Tibial nerve (tissue), 4 donors: ENCODE data around the gene CD247. TPM values are rescaled to one million over a fixed set of nuclear protein-coding genes. Genes with fewer than 3 reads are reported as not detected.

Source experiments
- DNase-seq, 2 donors: peaks; one replicate each; pipeline ENCODE4 v3.0.0-alpha.2; 2019; ENCODE audit warnings: low spot score in 2 of 2
- H3K27ac ChIP-seq, 4 donors: fragments of 200-600 bp; sonication (generic) in 3 of 4; one replicate each; pipeline ENCODE4 v1.5.1; 2017 to 2019; ENCODE audit warnings: mild to moderate bottlenecking in 1 of 4
- H3K27me3 ChIP-seq, 2 donors: fragments of 200-600 bp; sonication (generic) in 1 of 2; one replicate each; pipeline versions ENCODE4 v1.5.1 to v1.6.0; 2017 to 2019
- H3K36me3 ChIP-seq, 3 donors: fragments of 200-600 bp; sonication (generic); one replicate each; pipeline ENCODE4 v1.5.1; 2018 to 2019
- H3K4me1 ChIP-seq, 4 donors: fragments of 200-600 bp; sonication (generic) in 3 of 4; one replicate each; pipeline ENCODE4 v1.5.1; 2017 to 2019
- H3K4me3 ChIP-seq, 4 donors: fragments of 200-600 bp; sonication (generic) in 3 of 4; one replicate each; pipeline ENCODE4 v1.5.1; 2017 to 2019; ENCODE audit warnings: mild to moderate bottlenecking in 1 of 4, moderate library complexity in 1 of 4
- H3K9me3 ChIP-seq, 4 donors: fragments of 200-600 bp; sonication (generic) in 3 of 4; one replicate each; pipeline ENCODE4 v1.5.1; 2017 to 2019
- EP300 ChIP-seq, 2 donors: sonication (generic); formaldehyde crosslinking; IDR thresholded peaks; one replicate each; pipeline ENCODE4 v1.6.1; 2017; ENCODE audit warnings: antibody characterized with exemption in 2 of 2, mild to moderate bottlenecking in 1 of 2
- POLR2A ChIP-seq, 2 donors: fragments of 450-650 bp; IDR thresholded peaks; one replicate each; pipeline ENCODE4 v1.6.1; 2017; ENCODE audit warnings: antibody characterized with exemption in 2 of 2, mild to moderate bottlenecking in 2 of 2, moderate library complexity in 2 of 2
- WGBS, 2 donors: methylation state at CpG; one replicate each; pipeline ENCODE4 v1.1.5; 2018; 5-methylcytosine and 5-hydroxymethylcytosine counted together
- total RNA-seq, 4 donors: library from RNA; depleted of rRNA; stranded (reverse); fragments of >200 nt; gene quantifications; one replicate each; pipeline ENCODE4 v1.1.0, GENCODE V29; 2016
- TF ChIP-seq, protein P1 (sequence below), 5 experiments: fragments of 200-600 bp in 3 of 5; fragments of 450-650 bp in 2 of 5; sonication (generic) in 3 of 5; IDR thresholded peaks; one replicate each; pipeline ENCODE4 v1.5.1; 2016 to 2019; ENCODE audit warnings: antibody characterized with exemption in 5 of 5, mild to moderate bottlenecking in 3 of 5, moderate library complexity in 2 of 5

The CD247 gene
- total RNA-seq, 4 donors from 2014 or later = 1.2 to 1.5 (median 1.4) TPM; not detected in 1

DNA sequence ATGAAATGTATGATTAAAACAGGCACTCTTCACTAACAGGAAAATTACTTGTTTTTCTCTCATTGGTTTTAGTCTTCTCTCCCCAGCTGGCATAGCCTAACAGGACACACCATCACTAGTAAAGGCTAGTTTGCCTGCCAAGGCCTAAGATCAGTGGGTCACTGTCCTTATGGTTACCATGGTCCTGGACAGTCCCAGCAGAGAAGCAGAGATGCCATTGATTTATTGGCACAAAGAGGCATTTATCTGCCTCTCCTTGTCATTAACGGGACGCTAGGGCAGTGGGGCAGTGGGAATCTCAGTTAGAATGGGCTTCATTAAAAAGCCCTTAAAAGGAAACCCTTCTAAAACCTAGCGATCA is 13.9 kb downstream of the CD247 start:
- 54 to 62% methylated on average over 3 of the region's 3 CpGs for WGBS, 2 donors
- Histone ChIP-seq H3K4me3 (no peak overlapping the region), H3K9me3 (no peaks in the 10 kb centered on the region), H3K27ac (no peak overlapping the region), H3K4me1 (peaks cover 0 to 2% (median 0%) of the 10 kb centered on the region in 4 donors), H3K27me3 (no peaks in the 10 kb centered on the region), H3K36me3 (no peaks in the 10 kb centered on the region)
- DNase-seq = no peak
- TF ChIP-seq EP300 (IDR thresholded peaks at IDR 0.05) = no peak
- no peak for TF ChIP-seq POLR2A (IDR thresholded peaks at IDR 0.05)
- TF ChIP-seq, protein P1, sequence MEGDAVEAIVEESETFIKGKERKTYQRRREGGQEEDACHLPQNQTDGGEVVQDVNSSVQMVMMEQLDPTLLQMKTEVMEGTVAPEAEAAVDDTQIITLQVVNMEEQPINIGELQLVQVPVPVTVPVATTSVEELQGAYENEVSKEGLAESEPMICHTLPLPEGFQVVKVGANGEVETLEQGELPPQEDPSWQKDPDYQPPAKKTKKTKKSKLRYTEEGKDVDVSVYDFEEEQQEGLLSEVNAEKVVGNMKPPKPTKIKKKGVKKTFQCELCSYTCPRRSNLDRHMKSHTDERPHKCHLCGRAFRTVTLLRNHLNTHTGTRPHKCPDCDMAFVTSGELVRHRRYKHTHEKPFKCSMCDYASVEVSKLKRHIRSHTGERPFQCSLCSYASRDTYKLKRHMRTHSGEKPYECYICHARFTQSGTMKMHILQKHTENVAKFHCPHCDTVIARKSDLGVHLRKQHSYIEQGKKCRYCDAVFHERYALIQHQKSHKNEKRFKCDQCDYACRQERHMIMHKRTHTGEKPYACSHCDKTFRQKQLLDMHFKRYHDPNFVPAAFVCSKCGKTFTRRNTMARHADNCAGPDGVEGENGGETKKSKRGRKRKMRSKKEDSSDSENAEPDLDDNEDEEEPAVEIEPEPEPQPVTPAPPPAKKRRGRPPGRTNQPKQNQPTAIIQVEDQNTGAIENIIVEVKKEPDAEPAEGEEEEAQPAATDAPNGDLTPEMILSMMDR (IDR thresholded peaks at IDR 0.05) = no peak

DNA sequence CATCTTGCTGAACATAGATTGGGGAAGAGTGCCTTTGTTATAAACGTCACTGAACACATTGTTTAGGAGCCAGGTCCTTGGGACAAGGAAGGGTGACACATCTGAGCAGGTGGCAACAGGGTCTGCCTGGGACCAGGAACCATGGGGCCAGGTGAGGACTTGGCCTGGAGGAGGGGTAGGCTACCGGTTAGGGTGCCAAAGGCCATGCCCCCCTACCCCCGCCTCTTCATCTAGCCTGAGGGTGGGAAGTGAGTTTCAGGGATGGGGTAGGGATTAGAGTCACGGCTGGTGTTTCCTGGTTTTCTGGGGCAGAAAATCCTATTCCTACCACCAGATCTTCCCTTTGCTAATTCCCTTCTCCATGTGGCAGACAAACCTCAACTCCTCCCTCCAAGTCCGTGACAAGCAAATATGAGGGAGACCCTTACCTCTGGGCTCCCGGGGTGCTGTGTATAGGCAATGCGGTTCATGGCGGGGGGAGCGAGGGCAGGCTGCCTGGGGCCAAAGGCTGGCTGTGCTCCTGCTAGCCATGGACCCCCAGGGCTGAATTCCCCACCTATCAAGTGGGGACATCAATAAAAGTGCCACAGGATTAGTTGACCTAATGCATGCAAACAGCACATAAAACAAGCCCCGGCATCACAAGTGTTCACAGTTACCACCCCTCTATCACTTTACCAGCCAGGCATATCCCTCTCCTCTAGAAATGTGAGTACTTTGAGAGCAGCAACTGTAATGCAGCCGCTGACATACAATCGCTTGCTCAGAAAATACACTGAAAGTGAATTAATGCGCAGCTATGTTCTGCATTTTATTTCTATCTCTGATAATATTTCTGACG is 14.5 kb downstream of the CD247 start:
- Histone ChIP-seq H3K36me3 (no peaks in the 10 kb centered on the region), H3K4me3 (no peak overlapping the region), H3K27me3 (no peaks in the 10 kb centered on the region), H3K9me3 (no peaks in the 10 kb centered on the region), H3K4me1 (peaks cover 0 to 2% (median 0%) of the 10 kb centered on the region in 4 donors), H3K27ac (no peak overlapping the region)
- no peak for DNase-seq
- WGBS, 2 donors = 61 to 65% methylated on average over 14 of the region's 14 CpGs
- TF ChIP-seq EP300 (IDR thresholded peaks at IDR 0.05) (no peak), POLR2A (IDR thresholded peaks at IDR 0.05) (no peak)
- TF ChIP-seq, protein P1 (IDR thresholded peaks at IDR 0.05) = no peak

DNA sequence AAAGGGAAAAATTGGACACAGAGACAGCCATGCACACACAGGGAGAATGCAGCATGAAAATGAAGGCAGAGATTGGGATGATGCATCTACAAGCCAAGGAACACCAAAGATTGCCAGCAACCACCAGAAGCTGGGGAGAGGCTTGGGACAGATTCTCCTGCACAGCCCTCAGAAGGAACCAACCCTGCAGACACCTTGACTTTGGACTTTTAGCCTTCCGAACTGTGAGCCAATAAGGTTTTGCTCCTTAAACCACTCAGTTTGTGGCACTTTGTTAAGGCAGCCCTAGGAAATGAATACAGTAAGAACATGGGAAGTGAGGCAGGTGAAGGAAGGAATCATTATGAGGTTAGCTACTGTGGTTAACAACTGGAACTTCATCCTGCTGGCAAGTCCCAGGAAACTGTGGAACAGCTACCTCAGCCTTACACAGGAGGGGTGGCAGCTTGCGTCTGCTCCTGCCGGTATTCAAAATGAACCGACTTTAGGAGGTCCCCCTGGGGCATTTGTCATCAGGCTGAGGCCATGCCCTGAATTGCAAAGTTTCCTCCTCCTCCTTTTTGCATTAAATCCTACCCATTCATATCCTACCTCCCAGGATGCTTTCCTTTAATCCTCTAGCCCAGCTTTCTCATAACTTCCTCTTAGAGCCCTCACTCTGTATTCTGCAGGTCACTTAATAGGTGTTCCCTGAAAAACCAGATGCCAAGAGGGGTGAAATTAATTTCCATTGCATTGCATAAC is 15.4 kb downstream of the CD247 start:
- Histone ChIP-seq H3K36me3 (no peaks in the 10 kb centered on the region), H3K27ac (no peak overlapping the region), H3K9me3 (no peaks in the 10 kb centered on the region), H3K27me3 (no peaks in the 10 kb centered on the region), H3K4me3 (no peak overlapping the region), H3K4me1 (peaks cover 0 to 2% (median 0%) of the 10 kb centered on the region in 4 donors)
- TF ChIP-seq, protein P1 (IDR thresholded peaks at IDR 0.05) = no peak
- TF ChIP-seq POLR2A (IDR thresholded peaks at IDR 0.05) (no peak), EP300 (IDR thresholded peaks at IDR 0.05) (no peak)
- WGBS, 2 donors = 38 to 43% methylated on average over 4 of the region's 4 CpGs
- DNase-seq = no peak

DNA sequence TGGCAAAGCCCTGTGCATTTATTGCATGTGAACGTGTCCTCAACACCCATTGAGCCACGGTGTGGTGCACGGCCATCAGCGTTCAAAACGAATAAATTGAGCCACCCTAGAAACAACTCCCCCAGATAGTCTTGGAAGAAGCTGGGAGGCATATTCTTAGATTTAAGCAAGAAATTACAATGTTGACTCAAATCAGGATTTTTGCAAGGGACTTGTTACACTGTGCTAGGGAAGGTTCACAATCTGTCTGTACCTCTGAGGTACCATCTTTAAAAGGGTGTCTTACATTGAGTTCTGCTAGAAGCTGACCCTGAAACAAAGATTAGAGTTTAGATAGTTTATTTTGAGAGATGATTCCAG is 16.2 kb downstream of the CD247 start:
- 76 to 80% methylated on average over 5 of the region's 5 CpGs for WGBS, 2 donors
- TF ChIP-seq EP300 (IDR thresholded peaks at IDR 0.05) (no peak), POLR2A (IDR thresholded peaks at IDR 0.05) (no peak)
- TF ChIP-seq, protein P1 (IDR thresholded peaks at IDR 0.05) = no peak
- Histone ChIP-seq H3K4me1 (peaks cover 0 to 2% (median 0%) of the 10 kb centered on the region in 4 donors), H3K36me3 (no peaks in the 10 kb centered on the region), H3K9me3 (no peaks in the 10 kb centered on the region), H3K4me3 (no peak overlapping the region), H3K27ac (no peak overlapping the region), H3K27me3 (no peaks in the 10 kb centered on the region)
- no peak for DNase-seq
